Measurements from ENCODE around the gene C5.

DNA sequence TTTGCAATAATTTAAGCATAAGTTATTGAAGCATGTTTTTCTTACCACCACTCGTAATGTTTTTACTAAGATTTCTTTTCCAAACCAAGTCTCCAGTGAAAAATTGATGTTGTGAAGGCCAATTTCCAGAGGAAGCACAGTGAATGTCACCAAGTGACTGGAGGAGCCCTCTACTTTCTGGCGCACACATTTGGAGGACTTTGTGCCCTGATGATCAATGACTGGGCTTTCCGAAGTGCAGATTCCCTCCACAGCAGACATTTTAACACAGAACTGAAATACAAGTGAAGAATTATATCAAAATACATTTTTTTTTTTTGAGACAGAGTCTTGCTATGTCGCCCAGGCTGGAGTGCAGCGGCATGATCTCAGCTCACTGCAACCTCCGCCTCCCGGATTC is 52.6 kb downstream of the C5 start:
- TF ChIP-seq, protein P1, sequence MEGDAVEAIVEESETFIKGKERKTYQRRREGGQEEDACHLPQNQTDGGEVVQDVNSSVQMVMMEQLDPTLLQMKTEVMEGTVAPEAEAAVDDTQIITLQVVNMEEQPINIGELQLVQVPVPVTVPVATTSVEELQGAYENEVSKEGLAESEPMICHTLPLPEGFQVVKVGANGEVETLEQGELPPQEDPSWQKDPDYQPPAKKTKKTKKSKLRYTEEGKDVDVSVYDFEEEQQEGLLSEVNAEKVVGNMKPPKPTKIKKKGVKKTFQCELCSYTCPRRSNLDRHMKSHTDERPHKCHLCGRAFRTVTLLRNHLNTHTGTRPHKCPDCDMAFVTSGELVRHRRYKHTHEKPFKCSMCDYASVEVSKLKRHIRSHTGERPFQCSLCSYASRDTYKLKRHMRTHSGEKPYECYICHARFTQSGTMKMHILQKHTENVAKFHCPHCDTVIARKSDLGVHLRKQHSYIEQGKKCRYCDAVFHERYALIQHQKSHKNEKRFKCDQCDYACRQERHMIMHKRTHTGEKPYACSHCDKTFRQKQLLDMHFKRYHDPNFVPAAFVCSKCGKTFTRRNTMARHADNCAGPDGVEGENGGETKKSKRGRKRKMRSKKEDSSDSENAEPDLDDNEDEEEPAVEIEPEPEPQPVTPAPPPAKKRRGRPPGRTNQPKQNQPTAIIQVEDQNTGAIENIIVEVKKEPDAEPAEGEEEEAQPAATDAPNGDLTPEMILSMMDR (IDR thresholded peaks at IDR 0.05; ENCODE audit: insufficient read depth, low read length, poor library complexity, severe bottlenecking): no peak
- TF ChIP-seq EZH2phosphoT487 (conservative IDR thresholded peaks at IDR 0.05; ENCODE audit: low read length): no peak

All from SU-DHL-6 (cell line).